GM18867 (cell line): ENCODE measurements around the gene MFSD8.
A peak's percentile ranks its signal among the peaks of the same experiment; 100 is the strongest.
"Not testable (repeated sequence)": the region's sequence is repeated elsewhere in the genome, so short reads cannot be mapped to it uniquely, and the experiment has no call there.

ENCODE experiments used
- ATAC-seq: cut with Tn5 transposase; IDR thresholded peaks from one replicate; pipeline ENCODE4 v1.9.1; 2021; ENCODE audit warnings: mild to moderate bottlenecking, moderate library complexity; ENCODE audit not compliant: unreplicated experiment

MFSD8 gene

GRCh38 chr4:127936974-127937373 lies 28.0 kb downstream of the MFSD8 start:
- no peak for ATAC-seq

- not testable (repeated sequence) for ATAC-seq
Measured at GRCh38 chr4:127931836-127932235, 33.1 kb downstream of the MFSD8 start.

GRCh38 chr4:127930175-127930574 lies 34.8 kb downstream of the MFSD8 start:
- ATAC-seq: no peak

- ATAC-seq: not testable (repeated sequence)
Measured at GRCh38 chr4:127925720-127926119, 39.3 kb downstream of the MFSD8 start.

GRCh38 chr4:127922226-127922625 lies 42.7 kb downstream of the MFSD8 start:
- no peak for ATAC-seq

- no peak for ATAC-seq
Measured at GRCh38 chr4:127920521-127920920, 44.5 kb downstream of the MFSD8 start.

GRCh38 chr4:127917151-127917550 lies 47.8 kb downstream of the MFSD8 start:
- ATAC-seq: no peak

GRCh38 chr4:127916512-127916911 lies 48.5 kb downstream of the MFSD8 start:
- no peak for ATAC-seq

- ATAC-seq: no peak
Measured at GRCh38 chr4:127905029-127905428, 59.9 kb downstream of the MFSD8 start.

- not testable (repeated sequence) for ATAC-seq
Measured at GRCh38 chr4:127899682-127900081, 65.3 kb downstream of the MFSD8 start.

GRCh38 chr4:127896528-127896927 lies 68.4 kb downstream of the MFSD8 start:
- ATAC-seq: no peak

GRCh38 chr4:127896069-127896468 lies 68.9 kb downstream of the MFSD8 start:
- ATAC-seq: no peak

- no peak for ATAC-seq
Measured at GRCh38 chr4:127889903-127890302, 75.1 kb downstream of the MFSD8 start.

- no peak for ATAC-seq
Measured at GRCh38 chr4:127888559-127888958, 76.4 kb downstream of the MFSD8 start.

GRCh38 chr4:127881563-127881864 lies 83.5 kb downstream of the MFSD8 start:
- peak; percentile 38 for ATAC-seq

- peak; percentile 92 for ATAC-seq
Measured at GRCh38 chr4:127880763-127881562, 84.0 kb downstream of the MFSD8 start, which contains the start of gene PLK4. TSS of gene PLK4 (plus strand) at chr4:127880893. CDS start at chr4:127881135, 242 bp downstream.

- ATAC-seq: no peak
Measured at GRCh38 chr4:127875791-127876190, 89.2 kb downstream of the MFSD8 start.

GRCh38 chr4:127870688-127871087 lies 94.3 kb downstream of the MFSD8 start:
- no peak for ATAC-seq

- ATAC-seq: no peak
Measured at GRCh38 chr4:127870281-127870680, 94.7 kb downstream of the MFSD8 start.

GRCh38 chr4:127868196-127868595 lies 96.8 kb downstream of the MFSD8 start:
- no peak for ATAC-seq
